GM18868 (cell line): Measurements from ENCODE around the gene FAM53C.
A peak's percentile ranks its signal among the peaks of the same experiment; 100 is the strongest.

Experiments
- ATAC-seq: cut with Tn5 transposase; IDR thresholded peaks from one replicate; pipeline ENCODE4 v1.9.1; 2021; ENCODE audit warnings: mild to moderate bottlenecking, moderate library complexity; ENCODE audit not compliant: unreplicated experiment

Gene FAM53C

GRCh38 chr5:138350563-138350890 is 12.5 kb downstream of the FAM53C start:
- no peak for ATAC-seq

GRCh38 chr5:138351056-138351455 is 13.0 kb downstream of the FAM53C start:
- ATAC-seq, result no peak

GRCh38 chr5:138351517-138351916 is 13.5 kb downstream of the FAM53C start:
- ATAC-seq, result no peak

- peak; percentile 71 for ATAC-seq
Measured at GRCh38 chr5:138352071-138352721, 14.1 kb downstream of the FAM53C start, which contains the start of gene KDM3B. Gene KDM3B (plus strand): TSS chr5:138352685. CDS start chr5:138352796, 111 bp downstream.

GRCh38 chr5:138352722-138353559 is 14.9 kb downstream of the FAM53C start:
- peak; percentile 39 for ATAC-seq

GRCh38 chr5:138353560-138354080 is 15.6 kb downstream of the FAM53C start:
- no peak for ATAC-seq

- no peak for ATAC-seq
Measured at GRCh38 chr5:138354387-138354786, 16.3 kb downstream of the FAM53C start.

- ATAC-seq, result peak; percentile 48
Measured at GRCh38 chr5:138354926-138355378, 16.9 kb downstream of the FAM53C start.

- no peak for ATAC-seq
Measured at GRCh38 chr5:138359621-138360020, 21.6 kb downstream of the FAM53C start.

- ATAC-seq, result no peak
Measured at GRCh38 chr5:138360941-138361452, 22.9 kb downstream of the FAM53C start.

GRCh38 chr5:138364576-138364975 is 26.5 kb downstream of the FAM53C start:
- no peak for ATAC-seq

- no peak for ATAC-seq
Measured at GRCh38 chr5:138366632-138367382, 28.7 kb downstream of the FAM53C start.

- no peak for ATAC-seq
Measured at GRCh38 chr5:138369261-138369660, 31.2 kb downstream of the FAM53C start.

- no peak for ATAC-seq
Measured at GRCh38 chr5:138369706-138370105, 31.6 kb downstream of the FAM53C start.

- ATAC-seq, result no peak
Measured at GRCh38 chr5:138370537-138370936, 32.5 kb downstream of the FAM53C start.

- no peak for ATAC-seq
Measured at GRCh38 chr5:138371454-138371853, 33.4 kb downstream of the FAM53C start.

- peak; percentile 79 for ATAC-seq
Measured at GRCh38 chr5:138372225-138372624, 34.2 kb downstream of the FAM53C start.

GRCh38 chr5:138372653-138373052 is 34.6 kb downstream of the FAM53C start:
- ATAC-seq, result no peak

- ATAC-seq, result no peak
Measured at GRCh38 chr5:138382347-138382746, 44.3 kb downstream of the FAM53C start.

GRCh38 chr5:138385660-138386059 is 47.6 kb downstream of the FAM53C start:
- ATAC-seq, result no peak

- no peak for ATAC-seq
Measured at GRCh38 chr5:138386290-138386689, 48.2 kb downstream of the FAM53C start.
